ENCODE measurements around the gene BIRC6.

Gene BIRC6

DNA sequence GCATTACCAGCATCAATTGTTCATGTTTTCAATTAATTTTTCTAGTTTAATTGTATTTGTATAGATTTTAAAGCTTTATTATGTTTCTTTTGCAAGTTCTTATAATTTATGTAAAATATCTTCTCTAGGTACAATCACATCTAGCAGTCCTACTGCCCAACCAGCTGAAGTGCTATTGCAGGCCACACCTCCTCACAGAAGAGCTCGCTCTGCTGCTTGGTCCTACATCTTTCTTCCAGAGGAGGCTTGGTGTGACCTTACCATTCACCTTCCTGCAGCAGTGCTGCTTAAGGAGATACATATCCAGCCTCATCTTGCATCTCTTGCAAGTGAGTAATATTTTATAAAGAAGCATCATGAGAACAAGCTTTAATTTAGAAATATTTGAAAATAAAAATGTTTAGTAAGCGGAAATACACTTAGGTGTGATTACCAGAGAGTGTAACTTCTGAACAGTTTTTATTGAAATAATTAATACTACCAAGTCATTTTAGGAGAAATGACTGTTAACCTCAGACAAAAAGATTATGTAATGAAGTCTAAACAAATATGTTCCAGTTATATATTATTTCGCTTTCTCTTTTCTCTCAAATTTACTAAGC lies 148.2 kb downstream of the BIRC6 start:
- H3K4me3 ChIP-seq (ENCODE audit: low read depth, low read length), result no peak overlapping the region
- TF ChIP-seq, protein P1, sequence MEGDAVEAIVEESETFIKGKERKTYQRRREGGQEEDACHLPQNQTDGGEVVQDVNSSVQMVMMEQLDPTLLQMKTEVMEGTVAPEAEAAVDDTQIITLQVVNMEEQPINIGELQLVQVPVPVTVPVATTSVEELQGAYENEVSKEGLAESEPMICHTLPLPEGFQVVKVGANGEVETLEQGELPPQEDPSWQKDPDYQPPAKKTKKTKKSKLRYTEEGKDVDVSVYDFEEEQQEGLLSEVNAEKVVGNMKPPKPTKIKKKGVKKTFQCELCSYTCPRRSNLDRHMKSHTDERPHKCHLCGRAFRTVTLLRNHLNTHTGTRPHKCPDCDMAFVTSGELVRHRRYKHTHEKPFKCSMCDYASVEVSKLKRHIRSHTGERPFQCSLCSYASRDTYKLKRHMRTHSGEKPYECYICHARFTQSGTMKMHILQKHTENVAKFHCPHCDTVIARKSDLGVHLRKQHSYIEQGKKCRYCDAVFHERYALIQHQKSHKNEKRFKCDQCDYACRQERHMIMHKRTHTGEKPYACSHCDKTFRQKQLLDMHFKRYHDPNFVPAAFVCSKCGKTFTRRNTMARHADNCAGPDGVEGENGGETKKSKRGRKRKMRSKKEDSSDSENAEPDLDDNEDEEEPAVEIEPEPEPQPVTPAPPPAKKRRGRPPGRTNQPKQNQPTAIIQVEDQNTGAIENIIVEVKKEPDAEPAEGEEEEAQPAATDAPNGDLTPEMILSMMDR (IDR thresholded peaks at IDR 0.05; ENCODE audit: borderline replicate concordance, insufficient read depth, low read depth, low read length), result no peak

GRCh38 chr2:32506446-32506845 lies 149.6 kb downstream of the BIRC6 start:
- no peak overlapping the region for H3K4me3 ChIP-seq (ENCODE audit: low read depth, low read length)
- TF ChIP-seq, protein P1 (IDR thresholded peaks at IDR 0.05; ENCODE audit: borderline replicate concordance, insufficient read depth, low read depth, low read length), result no peak

GRCh38 chr2:32514946-32515345 lies 158.1 kb downstream of the BIRC6 start:
- H3K4me3 ChIP-seq (ENCODE audit: low read depth, low read length), result no peak overlapping the region
- TF ChIP-seq, protein P1 (IDR thresholded peaks at IDR 0.05; ENCODE audit: borderline replicate concordance, insufficient read depth, low read depth, low read length), result no peak

DNA sequence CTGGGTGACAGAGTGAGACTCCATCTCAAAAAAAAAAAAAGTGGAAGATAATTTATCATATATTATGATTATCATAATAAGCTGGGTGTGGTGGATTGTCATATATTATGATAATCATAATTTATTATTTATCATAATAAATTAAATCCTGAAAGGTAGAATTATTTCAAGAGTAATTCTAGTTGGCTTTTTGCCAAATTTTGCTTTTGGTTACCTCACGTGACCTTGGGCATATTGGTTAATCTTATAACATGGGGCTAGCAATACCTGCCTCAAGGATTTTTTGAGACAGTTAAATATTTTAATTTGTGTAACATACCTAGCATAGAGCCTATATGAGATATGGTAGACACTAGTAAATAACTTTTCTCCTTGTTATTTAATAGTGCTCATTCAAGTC lies 159.7 kb downstream of the BIRC6 start:
- H3K4me3 ChIP-seq (ENCODE audit: low read depth, low read length), result no peak overlapping the region
- TF ChIP-seq, protein P1 (IDR thresholded peaks at IDR 0.05; ENCODE audit: borderline replicate concordance, insufficient read depth, low read depth, low read length), result no peak

DNA sequence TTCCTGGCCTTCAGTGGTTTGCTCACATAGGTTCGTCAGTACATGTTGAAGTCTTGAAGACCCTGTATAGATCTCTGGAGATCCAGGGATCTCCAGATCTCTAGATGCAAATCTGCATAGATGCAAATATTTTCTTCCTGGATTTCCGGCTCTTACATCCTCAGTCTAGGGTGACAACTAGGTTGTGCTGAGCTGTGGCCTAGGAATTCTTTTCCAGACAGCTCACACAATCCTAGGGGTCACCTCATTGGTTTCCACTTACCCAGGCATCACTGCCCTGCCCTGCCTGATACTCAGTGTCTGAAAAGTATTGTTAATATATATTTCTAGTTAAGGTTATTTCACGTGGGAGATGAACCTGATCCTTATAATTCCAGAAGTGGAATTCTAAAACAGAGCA lies 165.9 kb downstream of the BIRC6 start:
- H3K4me3 ChIP-seq (ENCODE audit: low read depth, low read length), result no peak overlapping the region
- TF ChIP-seq, protein P1 (IDR thresholded peaks at IDR 0.05; ENCODE audit: borderline replicate concordance, insufficient read depth, low read depth, low read length), result no peak

DNA sequence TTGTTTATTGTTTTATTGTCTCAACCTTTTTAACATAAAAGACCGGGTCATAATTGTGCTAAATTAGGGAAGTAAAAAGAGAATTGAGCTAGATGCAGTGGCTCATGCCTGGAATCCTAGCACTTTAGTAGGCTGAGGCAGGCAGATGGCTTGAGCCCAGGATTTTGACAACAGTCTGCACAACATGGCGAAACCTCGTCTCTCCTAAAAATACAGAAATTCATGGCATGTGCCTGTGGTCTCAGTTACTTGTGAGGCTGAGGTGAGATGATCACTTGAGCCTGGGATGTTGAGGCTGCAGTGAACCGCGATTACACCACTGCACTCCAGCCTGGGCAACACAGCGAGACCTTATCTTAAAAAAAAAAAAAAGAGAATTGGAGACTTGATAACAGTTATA lies 166.9 kb downstream of the BIRC6 start:
- TF ChIP-seq, protein P1 (IDR thresholded peaks at IDR 0.05; ENCODE audit: borderline replicate concordance, insufficient read depth, low read depth, low read length), result no peak
- no peak overlapping the region for H3K4me3 ChIP-seq (ENCODE audit: low read depth, low read length)

DNA sequence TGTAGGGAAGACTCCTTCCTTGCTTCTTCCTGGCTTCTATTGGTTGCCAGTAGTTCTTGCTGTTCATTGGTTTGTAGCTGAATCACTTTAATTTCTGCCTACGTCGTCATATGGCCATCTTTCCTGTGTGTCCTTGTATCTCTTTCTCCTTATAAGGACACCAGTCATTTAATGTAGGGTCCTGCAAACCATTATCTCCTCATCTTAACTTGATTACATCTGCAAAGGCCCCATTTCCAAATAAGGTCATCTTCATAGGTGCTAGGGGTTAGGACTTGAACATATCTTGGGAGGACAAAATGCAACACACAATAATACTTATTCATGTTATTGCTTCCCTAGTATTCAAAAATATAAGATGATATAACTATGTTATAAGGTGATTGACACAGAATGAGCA lies 175.5 kb downstream of the BIRC6 start:
- TF ChIP-seq, protein P1 (IDR thresholded peaks at IDR 0.05; ENCODE audit: borderline replicate concordance, insufficient read depth, low read depth, low read length), result no peak
- H3K4me3 ChIP-seq (ENCODE audit: low read depth, low read length), result no peak overlapping the region

Measured in GM12875 (cell line).